ENCODE results near the gene ACLY.
A peak's percentile ranks its signal among the peaks of the same experiment; 100 is the strongest.

Gene ACLY

DNA sequence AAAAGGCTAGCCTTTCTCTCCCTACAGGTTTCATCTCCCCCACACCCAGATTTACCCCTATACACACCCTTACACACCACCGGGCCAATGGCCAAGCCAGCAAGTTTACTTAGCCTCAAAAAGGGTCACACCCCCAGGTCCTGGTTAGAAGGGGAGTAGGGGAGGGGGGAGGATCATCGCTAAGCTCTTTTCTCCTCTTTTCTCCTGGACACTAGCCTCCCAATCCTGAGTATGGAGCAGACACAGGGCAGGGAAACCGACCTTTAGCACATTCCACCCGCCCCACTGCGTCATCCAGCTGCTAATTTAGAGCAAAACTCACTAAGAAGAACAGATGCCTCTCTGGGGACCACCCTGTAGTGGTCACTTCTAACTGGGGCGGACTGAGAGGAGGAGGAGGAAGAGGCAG is 4.4 kb downstream of the ACLY start:
- H3K27ac ChIP-seq: no peak overlapping the region

DNA sequence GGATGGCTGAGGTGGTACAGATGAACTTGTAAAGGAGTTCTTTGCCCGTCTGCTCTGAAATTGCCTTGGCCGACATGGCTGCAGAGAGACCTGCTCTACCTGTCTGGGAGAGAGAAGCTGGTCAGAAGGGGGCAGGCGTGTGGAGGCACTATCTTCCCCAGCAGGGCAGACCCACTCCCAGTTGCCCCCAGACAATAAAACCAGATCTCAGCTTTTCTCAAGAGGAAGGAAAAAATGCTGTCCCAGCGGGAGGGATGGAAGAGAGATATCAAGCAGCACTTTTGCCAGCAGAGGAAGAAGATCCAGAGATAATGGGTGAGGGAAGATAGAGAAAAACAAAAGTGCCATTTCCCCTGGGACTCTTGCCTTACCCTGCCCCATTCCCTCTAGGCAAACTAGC is 5.0 kb downstream of the ACLY start:
- no peak for DNase-seq (ENCODE audit: low read depth, low spot score)
- H3K27ac ChIP-seq: no peak overlapping the region

More for the DNA sequence above, 4.4 kb downstream of the ACLY start:
- DNase-seq (ENCODE audit: low read depth, low spot score): no peak

DNA sequence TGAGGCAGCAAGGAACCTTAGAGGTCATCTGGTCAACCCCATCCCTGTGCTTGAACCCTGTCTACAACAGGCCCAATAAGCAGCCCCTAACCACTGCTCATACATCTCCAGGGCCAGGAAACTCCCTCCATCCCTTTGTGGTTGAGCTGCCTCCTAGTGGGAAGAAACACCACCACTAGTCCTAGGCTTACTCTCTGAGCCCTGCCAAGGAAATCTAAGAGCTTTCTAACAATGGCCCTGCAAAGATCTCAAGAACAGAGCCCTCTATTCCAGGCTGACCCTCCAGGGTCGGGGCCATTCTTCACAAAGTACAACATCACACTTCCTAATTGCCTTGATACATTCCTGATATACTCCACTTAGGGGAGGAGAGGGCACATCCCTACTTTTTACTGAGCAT is 5.8 kb downstream of the ACLY start:
- DNase-seq (ENCODE audit: low read depth, low spot score): no peak
- no peak overlapping the region for H3K27ac ChIP-seq

DNA sequence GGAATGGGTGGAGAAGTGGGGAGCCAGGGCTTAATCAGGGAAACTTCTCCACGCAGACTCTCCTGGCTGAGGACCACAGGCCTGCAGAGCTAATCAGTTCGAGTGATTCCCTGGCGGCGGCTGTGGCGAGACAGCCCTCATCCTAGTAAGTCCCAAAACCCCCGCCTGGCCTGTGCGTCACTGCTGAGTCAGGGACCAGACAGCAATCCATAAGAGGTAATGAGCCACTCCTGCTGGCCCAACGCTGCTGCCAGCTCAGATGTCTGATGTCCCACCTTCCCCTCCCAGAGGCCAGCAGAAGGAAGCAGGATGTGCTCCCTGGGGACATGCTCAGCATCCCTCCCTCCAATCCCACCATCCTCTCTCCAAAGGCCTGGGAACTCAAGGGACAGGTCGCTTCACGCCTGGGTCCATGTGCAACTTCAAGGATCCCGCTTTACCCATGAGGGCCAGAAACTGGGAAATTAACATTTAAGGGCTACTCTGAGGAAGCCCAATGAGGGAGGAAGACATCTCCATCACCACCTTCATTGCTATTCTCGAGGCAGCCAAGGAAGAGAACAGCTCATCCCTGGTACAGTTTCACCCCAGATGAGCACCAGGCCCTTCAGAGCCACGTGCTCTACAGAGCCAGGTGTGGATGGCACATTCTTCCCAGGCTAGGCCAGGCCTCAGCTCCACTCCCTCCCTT is 7.9 kb downstream of the ACLY start:
- DNase-seq (ENCODE audit: low read depth, low spot score): no peak
- peak overlapping the region; percentile 27 for H3K27ac ChIP-seq

DNA sequence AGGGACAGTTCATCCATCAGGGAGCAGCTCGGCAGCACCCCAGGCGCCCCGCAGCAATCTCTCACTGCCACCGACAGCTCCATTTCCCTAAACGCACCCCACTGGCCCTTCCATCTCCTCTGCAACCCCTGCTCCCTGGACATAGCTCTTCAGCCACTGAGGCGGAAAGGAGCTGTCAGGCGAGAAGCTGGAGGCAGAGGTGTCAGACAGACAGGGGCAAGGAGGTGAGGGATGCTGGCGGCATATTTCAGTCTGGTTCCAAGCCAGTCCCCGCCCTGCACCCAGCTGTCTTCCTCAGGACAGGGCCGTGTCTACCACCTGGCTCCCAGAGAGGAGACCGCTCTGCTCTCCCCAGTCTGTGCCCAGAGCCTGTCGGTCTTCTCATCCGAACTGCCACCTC is 9.7 kb downstream of the ACLY start:
- no peak for DNase-seq (ENCODE audit: low read depth, low spot score)
- H3K27ac ChIP-seq: no peak overlapping the region

DNA sequence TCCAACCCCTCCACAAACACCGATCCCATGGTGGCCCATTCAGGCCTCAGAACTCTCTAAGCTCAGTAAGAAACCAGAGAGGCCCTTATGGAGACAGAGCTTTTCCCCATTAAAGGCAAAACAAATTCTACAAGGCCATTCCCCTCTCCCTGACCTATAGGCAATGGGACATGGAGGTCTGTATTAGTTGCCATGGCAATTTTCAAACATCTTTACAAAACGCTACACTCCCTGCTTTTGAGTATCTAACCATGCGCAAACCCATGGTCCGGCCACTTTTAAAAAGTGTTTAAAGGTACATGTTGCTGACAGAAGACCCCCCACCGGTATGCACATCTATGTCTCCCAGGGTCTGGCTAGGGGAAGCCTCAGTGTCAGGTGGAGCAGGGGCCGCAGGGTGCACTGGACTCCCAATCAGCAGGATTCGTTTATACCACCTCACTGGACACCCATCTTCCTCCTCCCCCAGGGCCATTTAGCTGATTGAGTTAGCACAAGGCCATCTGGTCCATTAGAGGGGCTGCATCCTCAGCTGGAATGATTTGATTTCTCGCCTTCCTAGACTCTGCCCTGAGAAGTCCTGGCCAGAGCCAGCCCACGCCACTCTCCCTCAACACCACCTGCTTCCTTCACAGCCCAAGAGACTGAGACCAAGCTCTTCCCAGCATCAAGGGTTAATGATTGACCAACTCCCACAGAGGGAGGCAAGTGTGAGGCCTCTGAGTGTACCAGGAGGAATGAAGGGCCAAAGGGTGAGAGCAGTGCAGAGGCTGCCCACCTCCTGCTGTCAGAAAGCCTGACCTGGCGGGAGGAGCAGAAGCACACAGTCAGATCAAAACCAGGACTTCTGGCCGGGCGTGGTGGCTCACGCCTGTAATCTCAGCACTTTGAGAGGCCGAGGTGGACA is 10.9 kb downstream of the ACLY start:
- no peak for DNase-seq (ENCODE audit: low read depth, low spot score)
- no peak overlapping the region for H3K27ac ChIP-seq

DNA sequence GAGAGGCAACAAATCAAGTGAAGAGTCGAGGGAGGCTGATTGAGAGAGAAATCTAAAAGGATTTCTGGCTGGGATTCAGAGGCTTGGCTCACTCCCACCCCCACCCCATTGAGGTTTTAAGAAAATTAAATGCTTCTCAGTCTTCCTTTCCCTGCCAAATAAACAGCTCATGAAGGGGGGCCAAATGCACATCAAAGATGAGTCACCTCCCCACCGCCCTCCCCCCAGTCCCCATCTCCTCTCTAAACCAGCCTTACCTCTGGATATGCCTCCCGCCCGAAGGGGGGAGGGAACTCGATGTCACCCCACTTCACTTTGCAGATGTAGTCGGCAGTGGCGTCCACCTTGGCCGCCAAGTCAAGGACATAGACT is 11.6 kb downstream of the ACLY start:
- no peak overlapping the region for H3K27ac ChIP-seq
- DNase-seq (ENCODE audit: low read depth, low spot score): no peak

DNA sequence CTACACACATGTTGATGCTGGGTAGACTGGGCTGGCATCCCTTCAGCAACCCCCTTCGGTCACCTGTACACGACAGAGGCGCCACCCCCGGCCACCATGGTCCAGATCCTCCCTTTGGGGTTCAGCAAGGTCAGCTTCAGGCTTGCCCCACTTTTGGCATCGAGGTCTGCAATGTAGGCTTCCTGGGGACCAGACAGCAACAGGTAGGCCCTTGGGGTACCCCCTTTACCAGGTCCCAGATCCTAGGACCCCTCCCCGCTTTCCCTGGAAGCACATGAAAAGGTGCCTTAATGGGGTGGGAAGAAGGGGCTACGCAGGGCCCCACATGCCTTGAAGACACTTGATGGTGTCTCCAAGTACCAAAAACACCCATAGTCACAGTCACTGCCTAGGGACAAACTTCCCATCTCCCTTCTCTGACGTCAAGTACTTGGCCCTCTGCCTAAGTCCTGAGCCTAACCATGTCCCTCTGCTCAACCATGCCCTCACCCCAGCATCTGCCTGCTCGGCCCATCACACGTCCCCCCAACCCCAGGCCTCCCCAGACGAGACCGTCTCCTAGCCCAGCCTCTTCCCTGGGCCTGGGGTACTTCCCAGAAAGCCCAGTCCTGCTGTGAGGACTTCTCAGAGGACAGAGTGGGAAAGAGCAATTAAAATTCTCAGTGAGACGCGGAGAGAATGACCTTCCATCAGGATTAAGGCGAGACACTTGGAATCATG is 12.1 kb downstream of the ACLY start:
- DNase-seq (ENCODE audit: low read depth, low spot score): no peak
- H3K27ac ChIP-seq: no peak overlapping the region

DNA sequence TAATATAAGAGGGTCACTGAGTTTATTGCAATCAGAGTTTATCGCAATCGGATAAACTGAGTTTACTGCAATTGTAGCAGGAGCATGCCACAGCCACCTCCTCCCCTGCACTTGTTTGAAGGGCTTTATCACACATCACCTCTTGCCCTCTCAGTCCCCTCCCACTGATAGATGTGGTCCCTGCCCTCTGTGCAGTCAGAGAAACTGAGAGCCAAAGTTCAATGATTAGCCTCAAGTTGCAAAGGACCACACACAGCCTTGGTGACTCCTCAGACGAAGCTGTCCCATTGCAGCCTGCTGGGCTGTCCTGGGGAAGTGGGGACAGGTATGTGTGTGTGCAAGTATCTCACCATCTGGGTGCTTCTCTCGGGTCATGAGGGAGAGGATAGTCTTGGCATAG is 13.6 kb downstream of the ACLY start:
- no peak for DNase-seq (ENCODE audit: low read depth, low spot score)
- H3K27ac ChIP-seq: no peak overlapping the region

DNA sequence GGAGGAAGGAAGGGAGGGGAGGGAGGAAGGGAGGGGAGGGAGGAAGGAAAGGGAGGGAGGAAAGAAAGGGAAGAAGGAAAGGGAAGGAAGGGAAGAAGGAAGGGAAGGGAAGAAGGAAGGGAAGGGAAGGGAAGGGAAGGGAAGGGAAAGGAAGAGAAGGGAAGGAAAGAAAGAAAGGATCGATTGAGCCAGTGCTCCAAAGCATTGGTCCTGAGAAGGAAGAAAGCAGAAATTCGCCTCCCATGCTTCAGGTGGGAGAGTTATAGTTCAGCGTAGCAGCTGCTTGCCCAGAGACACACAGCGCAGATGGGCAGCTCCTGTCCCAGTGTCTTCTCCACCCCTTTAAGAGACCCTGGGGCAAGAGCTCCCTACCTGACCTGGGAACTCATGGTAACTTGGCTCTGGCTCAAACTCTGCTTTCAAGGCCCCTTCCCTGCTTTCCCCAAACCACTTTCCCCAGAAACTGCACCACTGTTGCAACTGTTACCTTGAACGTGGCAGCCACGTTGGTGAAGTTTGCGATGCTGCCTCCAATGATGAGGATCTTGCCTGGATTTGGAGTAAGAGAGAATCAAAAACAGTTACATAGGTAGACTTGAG is 14.4 kb downstream of the ACLY start:
- DNase-seq (ENCODE audit: low read depth, low spot score): no peak
- no peak overlapping the region for H3K27ac ChIP-seq

DNA sequence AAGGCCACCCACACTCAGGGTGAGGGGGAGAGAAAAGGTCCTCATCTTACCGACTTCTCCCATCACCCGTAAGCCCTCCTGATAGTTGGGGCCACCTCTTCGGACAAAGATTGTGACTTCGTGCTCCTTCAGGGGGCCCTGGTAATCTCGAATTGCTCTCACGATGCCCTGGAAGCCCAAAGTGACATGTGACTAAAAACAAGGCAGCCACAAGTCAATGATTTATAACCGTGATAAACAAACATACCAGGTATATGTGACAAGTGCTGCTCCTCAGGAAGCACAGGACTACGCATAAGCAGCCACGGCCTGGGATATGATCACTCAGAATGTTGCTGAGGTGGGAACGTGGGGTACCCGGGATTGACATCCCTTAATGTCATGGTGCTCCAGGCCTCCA is 17.1 kb downstream of the ACLY start:
- no peak overlapping the region for H3K27ac ChIP-seq
- no peak for DNase-seq (ENCODE audit: low read depth, low spot score)

DNA sequence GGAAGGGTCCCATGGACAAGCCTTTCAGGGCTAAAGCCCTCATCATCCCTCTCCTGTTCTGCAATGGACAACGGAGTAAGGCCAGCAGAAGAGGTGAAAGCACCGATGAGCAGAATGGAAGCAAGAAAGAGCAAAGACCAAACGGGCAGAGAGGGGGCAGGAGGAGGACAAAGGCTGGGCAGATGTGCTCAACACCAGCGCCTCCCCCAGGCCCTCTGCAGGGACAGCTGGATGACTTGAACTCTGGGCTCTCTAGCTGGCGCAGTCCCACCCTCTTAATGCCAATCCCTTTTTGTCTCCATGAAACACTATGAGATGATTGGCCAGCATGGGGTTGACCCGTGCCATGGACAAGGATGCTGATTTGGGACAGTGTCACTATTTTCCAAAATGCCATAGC is 22.0 kb downstream of the ACLY start:
- H3K27ac ChIP-seq: no peak overlapping the region
- DNase-seq (ENCODE audit: low read depth, low spot score): no peak

DNA sequence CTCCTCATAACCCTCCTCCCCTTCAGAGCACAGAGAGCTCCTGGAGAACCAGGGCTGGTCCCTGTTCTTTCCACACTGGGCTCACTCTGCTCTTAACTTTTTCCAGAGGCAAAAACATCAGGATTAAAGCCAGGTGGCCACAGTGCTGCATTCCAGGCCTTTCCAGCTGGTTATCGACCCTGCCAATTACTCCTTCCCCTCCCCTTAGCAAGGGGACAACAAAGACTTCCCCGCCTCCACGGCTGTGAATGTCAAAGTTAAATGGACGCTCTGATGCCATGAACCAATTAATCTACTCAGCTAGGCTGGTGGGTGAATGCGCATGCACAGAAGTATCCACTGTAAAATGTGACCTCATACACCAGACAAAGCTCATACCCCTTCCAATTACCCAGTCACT is 23.1 kb downstream of the ACLY start:
- no peak for DNase-seq (ENCODE audit: low read depth, low spot score)
- H3K27ac ChIP-seq: no peak overlapping the region

DNA sequence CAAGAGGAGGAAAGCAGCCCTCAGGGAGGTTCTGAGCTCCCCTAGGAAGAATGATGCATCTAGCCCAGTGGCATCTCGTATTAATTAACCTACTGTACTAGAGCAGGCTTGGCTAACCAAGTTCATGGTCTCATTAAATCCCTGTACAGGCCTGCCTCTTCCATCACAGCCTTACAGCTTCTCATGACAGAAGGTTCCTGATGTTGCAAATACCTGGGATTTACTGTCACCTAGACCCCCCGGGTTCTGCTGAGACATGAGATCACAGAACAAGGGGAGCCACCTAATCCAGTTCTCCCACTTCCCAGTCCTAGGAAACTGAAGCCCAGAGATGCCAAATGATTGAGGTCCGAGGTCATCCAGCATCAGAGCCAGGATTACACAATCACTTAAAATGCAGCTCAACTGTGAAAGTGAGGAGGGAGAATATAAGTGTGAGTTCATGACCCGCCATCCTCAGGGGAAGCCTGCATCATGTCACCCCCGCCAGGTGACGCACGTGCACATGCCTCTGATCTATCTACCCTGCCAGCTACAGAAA is 23.9 kb downstream of the ACLY start:
- H3K27ac ChIP-seq: no peak overlapping the region
- no peak for DNase-seq (ENCODE audit: low read depth, low spot score)

DNA sequence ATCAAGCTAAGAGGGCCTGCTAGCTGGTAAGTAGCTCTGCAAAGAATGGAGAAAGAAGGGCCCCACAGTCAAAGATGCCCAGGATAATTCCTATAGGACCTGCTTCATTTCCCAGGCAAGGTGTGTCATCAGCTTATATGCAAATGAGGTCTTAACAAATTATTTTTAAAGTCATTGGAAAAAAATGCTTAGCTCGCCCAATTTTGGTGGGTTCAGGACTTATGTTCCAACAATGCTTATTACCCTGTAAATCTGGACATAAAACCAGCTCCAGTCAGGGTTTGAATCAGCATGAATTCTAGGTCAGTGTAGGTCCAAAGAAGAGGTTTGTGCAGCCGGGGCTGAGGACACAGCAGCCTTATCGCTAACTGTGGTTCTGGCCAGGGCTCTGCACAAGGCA is 25.4 kb downstream of the ACLY start:
- H3K27ac ChIP-seq: no peak overlapping the region

DNA sequence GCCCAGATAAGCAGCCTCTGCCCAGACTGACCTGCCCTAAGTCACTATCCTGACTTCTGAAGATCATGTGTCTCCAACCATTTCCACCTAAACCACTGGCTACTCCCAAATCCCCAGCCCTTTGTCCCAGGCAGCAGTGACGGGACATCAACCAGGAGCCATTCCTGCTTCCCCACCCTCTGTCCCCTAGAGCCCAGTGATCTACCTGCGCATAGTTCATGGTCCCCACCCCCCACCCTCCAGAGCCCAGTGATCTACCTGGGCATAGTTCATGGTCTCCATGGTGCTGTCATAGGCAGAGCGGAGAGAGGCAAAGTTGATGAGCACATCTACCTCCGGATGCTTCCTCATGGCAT is 26.8 kb downstream of the ACLY start:
- no peak overlapping the region for H3K27ac ChIP-seq
- DNase-seq (ENCODE audit: low read depth, low spot score): no peak

More for the DNA sequence above, 25.4 kb downstream of the ACLY start:
- no peak for DNase-seq (ENCODE audit: low read depth, low spot score)

DNA sequence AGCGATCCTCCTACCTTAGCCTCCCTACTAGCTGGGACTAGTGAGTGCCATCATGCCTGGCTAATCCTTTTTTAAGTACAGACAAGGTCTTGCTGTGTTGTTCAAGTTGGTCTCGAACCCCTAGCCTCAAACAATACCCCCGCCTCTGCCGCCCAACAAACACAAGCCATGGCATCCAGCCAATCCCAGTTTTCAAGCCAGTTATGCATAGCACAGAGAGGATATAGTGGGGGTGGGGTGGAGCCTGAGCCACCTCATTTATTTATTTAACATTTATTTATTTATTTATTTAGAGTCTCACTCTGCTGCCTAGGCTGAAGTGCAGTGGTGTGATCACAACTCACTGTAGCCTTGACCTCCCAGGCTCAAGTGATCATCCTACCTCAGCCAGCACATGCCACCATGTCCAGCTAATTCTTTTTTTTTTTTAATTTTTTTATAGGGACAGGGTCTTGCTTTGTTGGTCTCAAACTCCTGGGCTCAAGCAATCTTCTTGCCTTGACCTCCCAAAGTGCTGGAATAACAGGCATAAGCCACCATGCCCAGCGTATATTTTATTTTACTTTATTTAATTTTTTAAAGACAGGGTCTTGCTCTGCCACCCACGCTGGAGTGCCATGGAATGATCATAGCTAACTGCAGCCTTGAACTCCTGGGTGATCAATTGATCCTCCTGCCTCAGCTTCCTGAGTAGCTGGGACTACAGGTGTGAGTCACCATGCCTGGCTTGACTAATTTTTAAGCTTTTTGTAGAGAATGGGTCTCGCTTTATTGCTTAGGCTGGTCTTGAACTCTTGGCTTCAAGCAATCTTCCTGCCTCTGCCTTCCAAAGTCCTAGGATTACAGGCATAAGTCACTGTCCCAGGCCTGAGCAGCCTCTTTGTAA is 27.4 kb downstream of the ACLY start:
- DNase-seq (ENCODE audit: low read depth, low spot score): no peak
- H3K27ac ChIP-seq: no peak overlapping the region

DNA sequence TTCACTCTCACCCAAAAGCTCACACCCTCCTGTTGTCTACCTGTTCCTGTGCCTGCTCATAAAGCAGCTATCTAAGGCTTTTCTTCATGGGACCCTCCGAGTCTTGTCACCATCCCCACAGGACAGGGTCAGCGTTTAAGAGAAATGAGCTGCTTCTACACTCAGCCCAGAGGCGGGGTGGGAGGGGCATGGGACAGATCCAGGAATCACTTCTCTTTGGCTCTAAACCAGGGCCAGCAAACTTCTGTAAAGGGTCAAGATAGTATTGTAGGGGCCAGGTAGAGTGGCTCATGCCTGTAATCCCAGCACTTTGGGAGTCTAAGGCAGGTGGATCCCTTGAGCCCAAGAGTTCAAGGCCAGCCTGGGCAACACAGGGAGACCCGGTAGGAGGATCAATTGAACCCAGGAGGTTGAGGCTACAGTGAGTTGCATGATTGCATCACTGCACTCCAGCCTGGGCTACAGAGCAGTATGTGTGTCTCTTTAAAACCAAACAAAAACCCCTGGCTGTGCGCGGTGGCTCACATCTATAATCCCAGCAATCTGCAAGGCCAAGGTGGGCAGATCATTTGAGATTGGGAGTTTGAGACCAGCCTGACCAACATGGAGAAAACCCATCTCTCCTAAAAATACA is 30.3 kb downstream of the ACLY start:
- no peak for DNase-seq (ENCODE audit: low read depth, low spot score)
- no peak overlapping the region for H3K27ac ChIP-seq

DNA sequence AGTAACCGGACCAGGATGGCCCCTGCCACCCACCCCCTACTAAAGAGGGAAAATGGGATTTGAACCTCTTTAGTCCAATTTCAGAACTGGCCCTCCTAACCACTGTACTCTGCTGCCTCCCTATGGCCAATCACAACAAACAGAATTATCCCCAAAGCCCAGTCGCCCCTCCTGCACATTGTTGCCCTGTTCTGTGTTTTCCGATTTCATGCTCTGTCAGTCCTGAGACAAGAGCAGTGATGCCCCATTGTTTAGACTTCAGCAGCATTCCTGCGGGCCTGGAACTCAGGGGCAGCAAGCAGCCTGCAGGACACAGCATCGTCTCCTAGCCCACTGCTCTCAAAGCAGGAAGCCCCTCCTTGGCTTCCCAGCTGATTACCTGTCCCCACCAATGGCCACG is 33.0 kb downstream of the ACLY start:
- H3K27ac ChIP-seq: no peak overlapping the region
- DNase-seq (ENCODE audit: low read depth, low spot score): no peak

Data from epithelial cell of prostate (primary cell).